Peyer's patch (tissue), 4 donors: ENCODE data around the gene GRID2.

ENCODE experiments used
- CTCF ChIP-seq, 6 experiments: fragments of 450-650 bp in 4 of 6; fragments of 200-600 bp in 2 of 6; sonication (generic) in 1 of 6; IDR thresholded peaks; one replicate each; pipeline ENCODE4 v1.5.1; 2017 to 2019; ENCODE audit warnings: antibody characterized with exemption in 6 of 6, mild to moderate bottlenecking in 3 of 6, moderate library complexity in 1 of 6
- POLR2A ChIP-seq, 2 donors: fragments of 450-650 bp; IDR thresholded peaks; one replicate each; pipeline ENCODE4 v1.5.1; 2017; ENCODE audit warnings: antibody characterized with exemption in 2 of 2, mild to moderate bottlenecking in 2 of 2, moderate library complexity in 2 of 2

- TF ChIP-seq CTCF (IDR thresholded peaks at IDR 0.05) (no peak), POLR2A (IDR thresholded peaks at IDR 0.05) (no peak)
These were observed 510.9 kb downstream of the GRID2 start for GRCh38 chr4:92814677-92815076.
